ENCODE results near the gene SYCE1.
"Not testable (repeated sequence)": the region's sequence is repeated elsewhere in the genome, so short reads cannot be mapped to it uniquely, and the experiment has no call there.

Gene SYCE1, protein sequence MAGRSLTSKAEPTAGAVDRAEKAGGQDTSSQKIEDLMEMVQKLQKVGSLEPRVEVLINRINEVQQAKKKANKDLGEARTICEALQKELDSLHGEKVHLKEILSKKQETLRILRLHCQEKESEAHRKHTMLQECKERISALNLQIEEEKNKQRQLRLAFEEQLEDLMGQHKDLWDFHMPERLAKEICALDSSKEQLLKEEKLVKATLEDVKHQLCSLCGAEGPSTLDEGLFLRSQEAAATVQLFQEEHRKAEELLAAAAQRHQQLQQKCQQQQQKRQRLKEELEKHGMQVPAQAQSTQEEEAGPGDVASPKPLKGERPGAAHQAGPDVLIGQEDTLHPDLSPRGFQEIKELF

DNA sequence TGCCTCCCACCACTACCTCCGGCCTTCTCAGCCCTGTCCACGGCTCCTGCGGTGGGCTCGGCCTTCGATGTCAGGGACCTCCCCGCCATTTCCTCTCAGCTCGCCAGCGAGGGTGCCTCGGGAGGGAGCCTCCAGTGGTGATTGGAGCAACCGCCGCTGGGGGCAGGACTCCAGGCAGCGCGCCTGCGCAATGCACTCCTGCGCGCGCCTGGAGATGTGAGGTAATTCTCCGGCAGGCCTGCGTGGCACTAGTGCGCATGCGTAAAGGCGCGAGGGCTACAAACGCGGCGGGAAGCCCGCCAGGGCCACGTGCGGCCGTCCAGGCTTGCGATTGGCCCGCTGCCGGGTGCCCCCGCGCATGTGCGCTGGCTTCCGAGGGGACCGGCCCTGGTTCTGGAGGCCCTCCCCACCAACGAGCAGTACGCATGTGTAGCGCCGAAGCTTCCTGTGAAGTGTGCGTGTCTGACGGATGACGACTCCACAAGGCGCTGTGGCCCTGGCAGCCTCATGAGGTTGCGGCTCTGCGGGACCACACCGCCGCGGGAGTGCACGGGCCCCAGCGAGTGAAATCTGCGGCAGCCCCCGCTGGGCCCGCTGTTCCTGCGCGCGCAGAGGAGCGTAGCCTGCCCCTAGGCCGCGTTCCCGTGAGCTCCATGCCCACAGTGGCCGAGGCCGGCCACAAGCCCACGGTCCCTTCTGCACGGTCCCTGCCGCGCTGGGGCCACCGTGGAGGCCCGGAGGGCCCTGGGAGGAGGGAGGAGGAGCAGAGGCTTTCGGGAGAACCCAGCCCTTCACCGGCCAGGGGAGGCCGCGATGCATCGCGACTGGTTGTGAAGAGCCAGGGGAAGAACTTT lies at the start of gene SYCE1:
Gene SYCE1 (minus strand): TSS at position 143 of the 854 bp plus-strand sequence. CDS start 54 bp downstream, at position 89.
- DNase-seq = no peak

DNA sequence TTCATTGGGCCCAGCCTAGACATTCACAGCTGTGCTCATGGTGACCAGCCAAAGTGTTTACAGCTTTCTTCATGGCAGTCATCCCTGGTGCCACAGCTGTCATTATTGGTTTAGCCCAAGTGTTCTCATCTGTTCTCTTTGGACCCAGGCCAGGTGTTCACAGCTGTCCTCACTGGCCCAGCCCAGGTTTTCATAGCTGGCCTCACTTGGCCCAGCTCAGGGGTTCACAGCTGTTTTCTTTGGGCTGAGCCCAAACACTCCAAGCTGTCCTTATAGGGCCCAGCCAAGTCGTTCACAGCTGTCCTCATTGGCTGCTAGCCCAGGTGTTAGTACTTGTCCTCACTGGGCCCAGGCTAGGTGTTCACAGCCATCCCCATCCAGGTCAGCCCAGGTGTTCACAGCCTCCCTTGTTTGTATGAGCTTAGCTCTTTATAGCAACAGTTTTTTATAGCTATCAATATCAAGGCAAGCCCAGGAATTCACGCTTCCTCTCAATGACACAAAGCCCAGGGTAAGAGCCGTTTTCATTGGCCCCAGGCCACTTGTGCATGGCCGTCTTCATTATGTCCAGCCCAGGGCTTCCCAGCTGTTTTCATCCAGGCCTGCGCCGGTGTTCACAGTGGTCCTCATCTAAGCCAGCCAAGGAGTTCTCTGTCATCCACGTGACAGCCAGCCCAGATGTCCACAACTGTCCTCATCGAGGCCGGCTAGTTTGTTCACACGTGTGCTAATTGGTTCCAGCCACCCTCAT lies 49.6 kb upstream of the SYCE1 start:
- DNase-seq = no peak

DNA sequence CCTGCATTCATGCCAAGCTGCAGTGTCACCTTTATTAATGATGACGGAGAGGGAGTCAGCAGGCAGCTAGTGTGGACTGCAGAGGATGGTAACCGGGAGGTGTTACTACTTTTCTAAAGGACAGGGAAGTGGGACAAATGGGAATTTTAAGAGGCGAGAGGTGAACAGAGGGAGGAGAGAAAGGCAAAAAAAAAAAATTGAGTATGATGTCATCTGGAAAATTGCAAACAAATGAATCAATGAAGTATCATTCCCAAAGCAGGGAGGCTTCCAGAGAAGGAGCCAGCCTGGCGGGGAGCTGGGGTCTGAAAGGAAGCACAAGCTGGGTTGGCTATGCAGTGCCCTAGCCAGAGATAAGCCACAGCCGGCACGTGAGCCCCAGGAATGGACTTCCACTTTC lies 48.3 kb upstream of the SYCE1 start:
- DNase-seq = no peak

- DNase-seq = no peak
Observed at GRCh38 chr10:133611079-133611478, 45.7 kb upstream of the SYCE1 start.

DNA sequence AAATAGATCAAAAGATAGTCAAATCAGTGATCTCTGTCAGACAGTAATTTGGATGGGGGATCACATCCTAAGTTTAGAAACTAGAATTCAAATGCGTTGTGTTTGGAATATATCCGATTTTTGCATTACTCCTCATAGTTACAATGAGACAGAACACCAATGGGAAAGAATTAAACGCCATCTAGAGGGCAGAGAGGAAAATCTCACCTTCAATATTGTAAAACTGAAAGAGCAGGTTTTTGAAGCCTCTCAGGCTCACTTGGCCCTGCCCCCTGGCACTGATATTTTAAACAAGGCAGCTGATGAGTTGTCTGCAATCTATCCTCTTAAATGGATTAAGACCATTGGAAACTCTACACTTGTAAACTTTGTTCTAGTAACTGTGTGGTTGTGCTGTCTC lies 43.5 kb upstream of the SYCE1 start:
- no peak for DNase-seq

GRCh38 chr10:133603434-133603833 lies 38.1 kb upstream of the SYCE1 start:
- DNase-seq = not testable (repeated sequence)

GRCh38 chr10:133600657-133601056 lies 35.3 kb upstream of the SYCE1 start:
- no peak for DNase-seq

DNA sequence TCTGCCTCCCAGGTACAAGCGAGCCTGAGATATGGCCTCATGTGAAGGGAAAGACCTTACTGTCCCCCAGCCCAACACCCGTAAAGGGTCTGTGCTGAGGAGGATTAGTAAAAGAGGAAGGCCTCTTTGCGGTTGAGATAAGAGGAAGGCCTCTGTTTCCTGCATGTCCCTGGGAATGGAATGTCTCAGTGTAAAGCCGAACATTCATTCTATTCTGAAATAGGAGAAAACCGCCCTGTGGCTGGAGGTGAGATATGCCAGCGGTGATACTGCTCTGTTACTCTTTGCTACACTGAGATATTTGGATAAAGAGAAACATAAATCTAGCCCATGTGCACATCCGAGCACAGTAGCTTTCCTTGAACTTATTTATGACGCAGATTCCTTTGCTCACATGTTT lies 34.5 kb upstream of the SYCE1 start:
- DNase-seq = not testable (repeated sequence)

DNA sequence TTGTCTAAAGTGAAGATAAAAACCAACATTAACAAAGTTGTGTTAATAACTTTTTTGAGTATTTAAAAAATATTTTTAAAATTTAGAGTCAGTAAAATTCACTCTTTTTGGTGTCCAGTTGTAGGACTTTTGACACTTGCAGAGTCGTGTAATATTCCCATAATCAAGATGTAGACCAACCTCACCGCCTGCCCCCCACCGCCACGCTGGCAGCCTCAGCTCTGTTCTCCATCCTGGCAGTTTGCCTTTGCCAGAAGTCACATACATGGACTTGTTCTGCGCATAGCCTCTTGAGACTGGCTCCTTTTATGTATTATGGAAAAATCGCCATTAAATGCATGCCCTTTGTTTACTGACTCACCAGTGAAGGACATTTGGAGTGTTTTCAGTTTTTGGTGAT lies 27.3 kb upstream of the SYCE1 start:
- no peak for DNase-seq

GRCh38 chr10:133590970-133591359 lies 25.6 kb upstream of the SYCE1 start:
- DNase-seq = no peak

DNA sequence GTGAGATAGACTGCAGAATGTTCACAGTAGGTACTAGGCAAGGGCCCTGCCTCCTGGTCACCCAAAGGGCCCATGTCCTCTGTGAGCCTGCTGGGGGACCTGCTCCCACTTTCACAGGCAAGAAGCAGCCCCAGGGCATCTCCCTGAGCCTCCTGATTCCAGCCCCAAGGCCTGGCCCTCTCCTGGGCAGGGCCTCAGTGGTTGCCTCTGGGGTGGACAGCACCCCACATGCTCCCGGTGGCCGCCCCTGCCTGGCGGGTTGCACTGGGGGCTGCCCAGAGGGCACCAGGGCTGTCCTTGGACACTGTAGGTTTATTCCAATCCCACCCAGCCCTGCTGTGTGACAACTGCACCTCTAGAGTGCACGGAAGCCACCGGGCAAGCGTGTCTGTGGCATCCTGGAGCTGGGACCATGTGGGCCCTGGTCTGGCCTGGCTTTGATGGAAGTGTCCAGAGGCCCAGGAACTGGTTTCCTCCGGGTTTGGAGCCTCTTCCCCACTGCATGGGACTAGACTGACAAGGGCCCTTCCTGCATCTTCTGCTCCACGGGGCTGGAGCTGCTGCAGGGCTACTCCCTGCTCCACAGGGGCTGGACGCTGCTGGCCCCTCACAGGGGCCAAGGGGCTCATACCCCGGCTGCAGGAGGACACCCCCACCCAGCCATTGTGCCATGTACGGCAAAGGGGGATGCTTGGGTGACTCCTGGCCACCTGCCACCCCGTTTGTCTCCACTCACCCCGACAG lies 25.0 kb upstream of the SYCE1 start:
- DNase-seq = no peak

DNA sequence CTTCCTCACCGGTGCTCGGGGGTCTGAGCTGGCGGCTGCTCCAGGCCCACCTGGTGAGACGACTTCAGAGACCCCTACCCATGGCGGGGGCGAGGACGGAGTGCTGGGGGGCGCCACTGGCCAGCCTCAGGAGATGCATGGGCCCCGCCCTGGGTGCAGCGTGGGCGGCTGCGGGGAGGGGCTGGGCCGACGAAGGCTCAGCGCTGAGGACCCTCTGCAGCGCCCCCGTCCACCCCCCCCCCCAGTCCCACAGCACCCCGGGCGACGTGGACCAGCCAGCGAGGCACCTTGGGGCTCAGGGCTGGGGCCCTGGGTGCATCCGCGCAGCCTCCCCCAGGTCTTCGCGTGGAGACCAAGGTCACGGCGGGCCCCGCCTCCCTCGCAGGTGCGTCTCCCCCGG lies 11.7 kb upstream of the SYCE1 start:
- DNase-seq = not testable (repeated sequence)

DNA sequence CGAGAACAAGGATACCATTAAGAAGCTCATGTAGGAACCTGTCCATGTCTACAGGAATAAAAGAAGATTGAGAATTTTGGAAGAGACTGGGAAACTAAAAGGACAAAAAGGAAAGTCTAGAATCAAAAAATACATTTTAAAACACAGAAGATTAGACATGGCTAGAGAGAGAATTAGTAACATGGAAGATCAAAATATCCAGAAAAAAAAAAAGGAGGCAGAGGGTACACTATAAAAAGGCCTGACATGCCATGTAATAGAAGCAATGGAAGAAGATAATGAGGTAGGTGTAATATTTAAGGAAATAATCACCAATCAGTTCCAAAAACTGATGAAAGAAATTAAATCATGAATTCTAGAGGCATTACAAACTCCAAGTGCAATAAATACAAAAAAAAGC lies 8.1 kb upstream of the SYCE1 start:
- DNase-seq = not testable (repeated sequence)

- not testable (repeated sequence) for DNase-seq
Observed at GRCh38 chr10:133572055-133572454, 6.7 kb upstream of the SYCE1 start.

DNA sequence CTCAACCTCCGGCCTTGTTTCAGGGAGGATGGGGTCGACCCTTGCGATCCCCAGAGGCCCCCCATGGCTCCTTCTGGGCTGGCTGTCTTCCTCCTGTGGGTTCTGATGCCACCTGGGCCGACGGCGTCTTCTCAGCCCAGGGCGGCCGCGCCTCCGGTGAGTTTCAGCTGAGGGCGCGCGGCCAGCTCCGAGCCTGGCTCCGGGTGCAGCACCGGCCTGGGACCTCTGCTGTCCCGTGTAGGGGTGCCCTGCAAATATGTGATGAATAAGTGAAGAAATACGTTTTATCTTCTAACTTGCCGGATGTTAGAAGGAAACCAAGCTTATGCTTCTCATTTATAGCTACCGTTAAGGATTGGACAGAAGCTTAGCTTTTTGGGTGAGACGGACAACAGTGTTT lies 4.4 kb upstream of the SYCE1 start:
- not testable (repeated sequence) for DNase-seq

- not testable (repeated sequence) for DNase-seq
Observed at GRCh38 chr10:133568831-133569527, 3.6 kb upstream of the SYCE1 start.

DNA sequence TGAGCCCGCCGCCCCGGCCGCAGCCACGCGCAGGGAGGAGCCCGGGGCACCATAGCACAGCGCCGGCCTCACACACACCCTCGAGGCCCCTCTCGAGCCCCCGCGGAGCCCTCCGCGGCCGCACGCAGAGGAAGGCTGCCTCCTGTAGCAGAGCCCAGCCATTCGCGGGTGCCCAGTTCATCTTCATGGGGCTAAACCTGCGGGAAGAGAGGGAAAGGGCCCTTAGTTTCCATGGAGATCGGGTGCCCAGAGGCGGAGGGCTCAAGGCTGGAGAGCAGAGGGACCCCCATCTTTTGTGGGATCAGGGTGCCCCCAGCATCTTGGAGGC lies 2.9 kb upstream of the SYCE1 start:
- DNase-seq = no peak

GRCh38 chr10:133567609-133568286 lies 2.4 kb upstream of the SYCE1 start:
- no peak for DNase-seq

DNA sequence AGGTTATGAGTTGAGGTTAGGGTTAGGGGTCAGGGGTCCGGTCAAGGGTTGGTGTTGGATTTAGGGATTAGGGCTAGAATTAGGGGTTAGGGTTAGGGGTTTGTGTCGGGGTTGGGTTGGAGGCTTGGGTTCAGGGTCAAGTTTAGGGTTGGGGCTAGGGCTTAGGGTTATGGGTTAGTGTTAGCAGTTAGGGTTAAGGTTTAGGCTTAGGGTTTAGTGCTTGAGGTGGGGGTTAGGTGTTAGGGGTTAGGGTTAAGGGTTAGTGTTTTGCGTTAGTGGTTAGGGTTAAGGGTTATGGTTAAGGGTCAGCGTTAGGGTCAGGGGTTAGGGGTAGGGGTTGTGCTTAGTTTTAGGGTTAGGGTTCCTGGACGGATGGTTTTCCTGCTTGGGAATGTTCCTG lies 1.7 kb upstream of the SYCE1 start:
- DNase-seq = no peak

DNA sequence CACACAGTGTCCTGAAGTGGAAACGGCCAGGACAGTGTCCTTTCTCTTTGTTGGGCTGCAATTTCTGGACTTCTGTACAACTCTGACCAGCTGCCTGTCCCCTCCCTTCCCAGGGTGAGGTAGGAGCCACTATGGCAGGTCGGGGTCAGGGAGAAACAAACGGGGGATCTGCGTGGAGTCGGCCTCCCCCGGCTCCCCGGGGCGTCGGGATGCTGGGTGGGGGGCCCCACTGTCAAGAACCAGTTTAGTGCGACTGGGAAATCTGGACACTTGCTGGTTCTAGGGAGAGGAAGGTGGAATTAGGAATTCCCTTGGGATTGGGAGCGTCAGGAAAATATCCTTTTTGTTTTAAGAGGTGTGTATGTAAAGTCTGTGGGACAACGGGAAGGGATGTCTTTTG lies 567 bp downstream of the SYCE1 start:
- DNase-seq = no peak

- DNase-seq = no peak
Observed at GRCh38 chr10:133559216-133559615, 6.2 kb downstream of the SYCE1 start.

GRCh38 chr10:133557381-133557780 lies 8.0 kb downstream of the SYCE1 start:
- DNase-seq = no peak
